GM04504 (cell line): ENCODE data around the gene LSM2.

Experiments used
- DNase-seq: peaks from one replicate; pipeline ENCODE4 v3.0.0-alpha.2; 2012; ENCODE audit warnings: low read depth

Gene LSM2

GRCh38 chr6:31750411-31751022 lies 56.2 kb downstream of the LSM2 start:
- DNase-seq: no peak

GRCh38 chr6:31749301-31750036 lies 57.3 kb downstream of the LSM2 start:
- DNase-seq: no peak
